T47D (cell line): ENCODE results near the gene SNX33.
"Not testable (repeated sequence)": the region's sequence is repeated elsewhere in the genome, so short reads cannot be mapped to it uniquely, and the experiment has no call there.

ENCODE experiments used
- DNase-seq, 2 experiments: peaks; one replicate each; pipeline versions ENCODE4 v3.0.0 to v3.0.0-alpha.2; 2011 to 2012; ENCODE audit warnings: low read depth in 1 of 2, low spot score in 1 of 2
- JUND ChIP-seq: IDR thresholded peaks from 2 replicates; pipeline ENCODE4 v1.6.1; 2012; ENCODE audit warnings: low read depth
- in situ Hi-C: cut with HindIII; loops from 2 replicates; pipeline ENCODE4 v1.10.0; 2016; ENCODE audit warnings: low sequenced_read_pairs, low pct_unique_long_range_greater_than_20kb

The SNX33 gene

GRCh38 chr15:75674366-75674765 lies 26.7 kb downstream of the SNX33 start:
- in situ Hi-C loops, result no loop called here
- no peak for TF ChIP-seq JUND
- no peak for DNase-seq

GRCh38 chr15:75675579-75676404 lies 28.1 kb downstream of the SNX33 start:
- no peak for DNase-seq
- no peak for TF ChIP-seq JUND

DNA sequence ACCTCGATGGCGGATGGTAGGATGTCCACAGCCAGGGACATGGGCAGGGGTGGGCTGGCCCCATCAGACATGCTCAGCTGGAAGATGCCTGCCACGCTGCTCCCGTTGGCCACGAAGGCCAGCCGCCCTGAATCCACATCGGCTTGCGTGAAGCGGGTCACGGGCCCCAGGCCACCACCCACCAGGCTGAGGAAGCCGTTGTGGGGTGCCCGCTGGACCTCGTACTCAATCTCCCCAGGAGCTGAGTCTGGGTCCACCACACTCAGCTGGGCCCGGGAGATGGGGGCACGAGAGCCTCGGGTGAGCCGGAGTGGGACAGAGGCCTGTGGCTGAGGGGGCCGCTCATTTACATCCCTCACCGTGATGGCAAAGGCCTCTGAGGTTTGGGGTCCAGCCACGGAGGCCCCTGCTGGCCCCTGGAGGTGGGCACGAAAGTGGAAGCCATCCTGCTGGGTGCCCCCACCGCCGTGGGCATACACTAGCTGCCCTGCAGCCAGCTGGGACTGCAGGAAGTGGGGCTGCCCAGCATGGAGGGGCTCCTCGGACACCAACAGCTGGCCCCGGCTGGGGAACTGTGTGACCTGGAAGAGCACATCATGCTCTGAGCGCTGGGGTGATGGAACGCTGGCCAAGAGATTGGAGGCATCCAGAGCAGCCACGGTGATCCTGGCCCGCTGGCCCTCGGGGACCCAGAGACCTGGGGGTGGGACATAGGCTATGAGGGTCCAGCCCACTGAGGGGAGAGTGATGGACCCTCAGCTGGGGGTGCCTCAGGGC lies 29.2 kb downstream of the SNX33 start:
- TF ChIP-seq JUND, result no peak
- in situ Hi-C loops, result no loop called here
- DNase-seq, result no peak

More at GRCh38 chr15:75675579-75676404, 28.1 kb downstream of the SNX33 start:
- in situ Hi-C loops, result no loop called here

GRCh38 chr15:75677465-75678323 lies 30.0 kb downstream of the SNX33 start:
- TF ChIP-seq JUND, result no peak
- DNase-seq, result no peak
- in situ Hi-C loops, result no loop called here

DNA sequence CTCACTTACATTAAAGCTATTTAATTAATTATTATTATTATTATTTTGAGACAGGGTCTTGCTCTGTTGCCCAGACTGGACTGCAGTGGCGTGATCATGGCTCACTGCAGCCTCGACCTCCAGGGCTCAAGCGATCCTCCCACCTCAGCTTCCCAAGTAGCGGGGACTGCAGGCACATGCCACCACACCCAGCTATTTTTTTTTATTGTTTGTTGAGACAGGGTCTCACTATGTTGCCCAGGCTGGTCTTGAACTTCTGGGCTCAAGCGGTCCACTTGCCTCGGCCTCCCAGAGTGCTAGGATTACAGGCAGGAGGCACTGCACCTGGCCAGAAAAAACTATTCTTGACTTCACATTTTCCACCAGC lies 30.6 kb downstream of the SNX33 start:
- DNase-seq, in situ Hi-C loops: not testable (repeated sequence)

GRCh38 chr15:75680007-75680789 lies 32.5 kb downstream of the SNX33 start:
- no peak for DNase-seq
- in situ Hi-C loops, result no loop called here
- no peak for TF ChIP-seq JUND

DNA sequence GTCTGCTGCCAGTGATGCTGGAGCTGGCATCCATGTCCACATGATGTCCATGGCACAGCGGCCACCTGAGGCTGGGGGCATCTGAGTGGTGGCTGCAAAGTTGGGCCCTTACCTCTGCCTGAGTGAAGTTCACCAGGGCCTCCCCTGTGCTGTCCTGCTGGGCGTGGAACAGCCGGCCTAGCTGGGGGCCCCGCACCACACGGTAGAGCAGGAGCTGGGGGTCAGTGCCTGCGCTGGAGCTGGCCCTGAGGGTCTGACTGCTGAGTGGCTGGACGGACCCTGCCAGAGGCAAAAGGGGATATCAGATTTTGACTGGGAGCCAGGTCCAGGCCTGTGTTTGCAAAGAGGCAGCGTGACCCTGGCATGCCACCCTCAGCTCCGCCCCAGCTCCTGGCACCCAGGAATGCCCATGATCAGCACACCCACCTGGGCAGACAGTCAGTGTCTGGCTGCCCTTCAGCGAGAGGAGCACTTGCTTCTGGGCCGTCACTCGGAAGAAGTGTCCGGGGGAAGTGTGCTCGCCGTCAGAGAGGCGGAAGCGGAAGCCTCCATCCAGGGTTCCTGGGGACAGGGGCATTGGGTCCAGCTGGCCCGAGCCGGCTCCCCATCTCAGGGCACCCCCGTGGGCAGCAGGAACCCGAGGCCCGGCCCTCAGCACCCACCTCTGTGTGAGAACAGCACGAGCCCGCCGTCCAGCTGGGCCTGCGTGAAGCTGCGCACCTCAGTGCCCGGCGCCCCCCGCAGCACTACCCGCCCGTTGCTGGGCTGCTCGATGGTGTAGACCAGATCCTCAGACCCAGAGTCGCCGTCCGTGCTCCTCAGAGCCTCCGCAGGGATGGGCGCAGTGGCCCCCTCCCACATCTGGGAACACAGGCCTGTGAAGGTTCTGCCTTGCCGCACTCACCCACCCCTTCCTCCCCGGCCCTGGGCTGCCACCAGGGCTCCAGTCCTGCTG lies 34.7 kb downstream of the SNX33 start:
- TF ChIP-seq JUND, result no peak
- in situ Hi-C loops, result no loop called here
- DNase-seq, result peak; percentile 37 to 68

- in situ Hi-C loops, result not testable (repeated sequence)
- peak; percentile 61 to 81 for DNase-seq
Measured at GRCh38 chr15:75683646-75684312, 36.1 kb downstream of the SNX33 start.

DNA sequence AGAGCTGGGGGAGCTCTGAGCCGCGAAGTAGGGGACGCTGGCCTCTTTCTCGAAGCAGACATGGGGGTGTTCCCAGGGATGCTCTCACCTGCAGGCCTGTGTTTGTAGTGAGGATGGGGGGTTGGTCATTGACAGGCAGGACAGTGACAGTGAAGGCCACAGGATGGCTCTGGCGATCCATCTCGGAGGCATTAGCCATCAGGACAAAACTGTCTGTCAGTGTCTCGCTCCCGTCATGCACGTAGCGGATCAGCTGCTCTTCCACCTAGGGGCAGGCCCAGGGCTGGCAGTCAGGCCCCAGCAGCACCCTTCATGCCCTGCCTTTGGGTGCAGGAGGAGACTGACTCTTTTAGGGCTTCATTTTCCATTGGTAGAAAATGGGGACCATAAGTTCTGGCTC lies 36.9 kb downstream of the SNX33 start:
- in situ Hi-C loops, result no loop called here
- TF ChIP-seq JUND, result no peak
- peak in 1 of 2 experiments; percentile 49 for DNase-seq

GRCh38 chr15:75685195-75685594 lies 37.5 kb downstream of the SNX33 start:
- no peak for DNase-seq
- in situ Hi-C loops, result no loop called here
- no peak for TF ChIP-seq JUND

DNA sequence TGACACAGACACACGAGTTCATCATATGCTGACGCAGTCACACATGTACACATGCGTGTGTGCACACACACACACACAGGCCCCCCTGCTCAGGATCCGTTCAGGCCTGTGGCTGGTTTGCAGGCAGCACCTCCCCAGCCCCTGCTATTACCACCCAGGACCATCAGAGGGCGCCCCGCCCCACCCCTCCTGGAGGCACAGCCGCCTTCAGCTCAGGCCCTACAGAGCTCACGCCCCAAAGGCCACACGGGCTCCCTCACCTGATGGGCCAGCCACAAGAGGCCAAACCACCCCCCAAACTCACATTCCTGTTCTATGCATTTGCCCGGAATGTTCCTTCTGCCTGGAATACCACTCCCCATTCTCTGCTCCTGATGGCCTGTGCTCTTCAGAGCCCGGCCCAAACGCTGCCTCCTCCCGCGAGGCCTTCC lies 38.5 kb downstream of the SNX33 start:
- in situ Hi-C loops, result not testable (repeated sequence)
- DNase-seq, result peak; percentile 47 to 63
